H1 (cell line): ENCODE measurements around the gene USP38. TPM values are rescaled to one million over a fixed set of nuclear protein-coding genes. Genes with fewer than 3 reads are reported as not detected.

Source experiments
- CTCF ChIA-PET: fragments of 300-600 bp; sonication (Branson Sonifier 250); formaldehyde crosslinking; loops from one replicate; lab custom pipeline; 2021; ENCODE audit not compliant: partially characterized antibody; lab: Charles Lee
- POLR2A ChIA-PET: fragments of 300-600 bp; sonication (Branson Sonifier 250); formaldehyde crosslinking; loops from one replicate; lab custom pipeline; 2021; ENCODE audit warnings: inconsistent platforms; ENCODE audit not compliant: partially characterized antibody; lab: Charles Lee
- DNase-seq, 2 experiments: peaks; one replicate each; pipeline versions ENCODE4 v3.0.0 to v3.0.0-alpha.2; 2010 to 2022; ENCODE audit warnings: low spot score in 2 of 2, low read depth in 1 of 2, mixed read lengths in 1 of 2
- FAIRE-seq: peaks from 2 replicates; lab custom pipeline; 2011; peaks lifted over from hg19 to GRCh38; lab: Jason Lieb, UNC
- H2AFZ ChIP-seq: 2 replicates; pipeline ENCODE4 v1.8.1; 2012; ENCODE audit warnings: low read length, inconsistent platforms
- H2AK5ac ChIP-seq: 2 replicates; pipeline ENCODE4 v1.6.1; 2013; ENCODE audit warnings: low read depth, low read length
- H2BK120ac ChIP-seq: replicated peaks from 2 replicates; pipeline ENCODE3; 2013; ENCODE audit warnings: low read depth, low read length, inconsistent platforms
- H2BK12ac ChIP-seq: 2 replicates; pipeline ENCODE4 v1.6.1; 2013; ENCODE audit warnings: low read depth, low read length
- H2BK15ac ChIP-seq: 2 replicates; pipeline ENCODE4 v1.6.1; 2013; ENCODE audit warnings: low read length
- H2BK20ac ChIP-seq: 2 replicates; pipeline ENCODE4 v1.6.1; 2013; ENCODE audit warnings: low read length
- H2BK5ac ChIP-seq: 2 replicates; pipeline ENCODE4 v1.6.1; 2013; ENCODE audit warnings: low read depth, low read length
- H3K14ac ChIP-seq: 2 replicates; pipeline ENCODE4 v1.6.1; 2013; ENCODE audit warnings: inconsistent platforms; ENCODE audit not compliant: insufficient read length
- H3K18ac ChIP-seq: 2 replicates; pipeline ENCODE4 v1.6.1; 2013; ENCODE audit warnings: low read length; ENCODE audit errors: extremely low read depth
- H3K23ac ChIP-seq: 2 replicates; pipeline ENCODE4 v1.6.1; 2013; ENCODE audit warnings: inconsistent platforms; ENCODE audit not compliant: insufficient read length
- H3K23me2 ChIP-seq: 2 replicates; pipeline ENCODE4 v1.6.1; 2013; ENCODE audit warnings: low read depth, low read length
- H3K27ac ChIP-seq: 2 replicates; pipeline ENCODE4 v1.6.1; 2011; ENCODE audit warnings: low read depth, low read length, inconsistent platforms
- H3K27me3 ChIP-seq, 4 experiments: replicated peaks in 1 of 4; 1 replicate in 1 of 4; 2 replicates in 3 of 4; pipeline versions ENCODE4 v1.6.1 to v1.8.1; 2011 to 2013; ENCODE audit warnings: low read length in 3 of 4, mild to moderate bottlenecking in 3 of 4, inconsistent platforms in 2 of 4, mixed read lengths in 2 of 4, moderate library complexity in 1 of 4; ENCODE audit not compliant: control insufficient read depth in 3 of 4, insufficient read depth in 3 of 4; ENCODE audit errors: extremely low read depth in 1 of 4
- H3K36me3 ChIP-seq, 4 experiments: 2 replicates each; pipeline versions ENCODE4 v1.6.1 to v1.8.1; 2011 to 2013; ENCODE audit warnings: mild to moderate bottlenecking in 4 of 4, low read length in 3 of 4, moderate library complexity in 2 of 4, control low read depth in 1 of 4, inconsistent platforms in 1 of 4; ENCODE audit not compliant: insufficient read depth in 4 of 4, control insufficient read depth in 2 of 4
- H3K4ac ChIP-seq: replicated peaks from 2 replicates; pipeline ENCODE3; 2013; ENCODE audit warnings: low read length, low read depth, mixed read lengths, inconsistent platforms; ENCODE audit not compliant: insufficient read length
- H3K4me1 ChIP-seq, 4 experiments: replicated peaks in 1 of 4; 1 replicate in 1 of 4; 2 replicates in 3 of 4; pipeline versions ENCODE4 v1.6.1 to v1.8.1; 2011 to 2013; ENCODE audit warnings: low read length in 3 of 4, inconsistent platforms in 2 of 4, mixed read lengths in 1 of 4; ENCODE audit not compliant: insufficient read depth in 4 of 4, control insufficient read depth in 3 of 4
- H3K4me2 ChIP-seq, 2 experiments: 2 replicates each; pipeline versions ENCODE4 v1.6.1 to v1.8.1; 2011 to 2013; ENCODE audit warnings: low read depth in 2 of 2, low read length in 2 of 2, control low read depth in 1 of 2, inconsistent platforms in 1 of 2, mild to moderate bottlenecking in 1 of 2; ENCODE audit not compliant: insufficient read depth in 1 of 2
- H3K4me3 ChIP-seq, 4 experiments: fragments of 200-600, 300-600 bp in 1 of 4; sonication (generic), shearing (Covaris generic), sonication (Bioruptor Twin) in 1 of 4; 2 replicates each; pipeline versions ENCODE4 v1.5.1 to v1.8.1; 2011 to 2016; ENCODE audit warnings: low read length in 4 of 4, low read depth in 3 of 4, control low read depth in 2 of 4, inconsistent platforms in 2 of 4, mild to moderate bottlenecking in 2 of 4, mixed read lengths in 1 of 4, moderate library complexity in 1 of 4; ENCODE audit not compliant: insufficient read depth in 2 of 4; ENCODE audit errors: extremely low read depth in 1 of 4
- H3K56ac ChIP-seq: replicated peaks from 2 replicates; pipeline ENCODE3; 2013; ENCODE audit warnings: low read depth, mild to moderate bottlenecking, mixed read lengths, low read length, inconsistent platforms; ENCODE audit not compliant: insufficient read length
- H3K79me1 ChIP-seq: 2 replicates; pipeline ENCODE4 v1.6.1; 2013; ENCODE audit warnings: low read depth, low read length, control low read depth
- H3K79me2 ChIP-seq, 2 experiments: 2 replicates each; pipeline versions ENCODE4 v1.6.1 to v1.8.1; 2012 to 2013; ENCODE audit warnings: low read length in 2 of 2, mild to moderate bottlenecking in 2 of 2, inconsistent platforms in 1 of 2; ENCODE audit not compliant: insufficient read depth in 2 of 2, control insufficient read depth in 1 of 2
- H3K9ac ChIP-seq, 4 experiments: replicated peaks in 1 of 4; 1 replicate in 1 of 4; 2 replicates in 3 of 4; pipeline versions ENCODE4 v1.6.1 to v1.8.1; 2011 to 2013; ENCODE audit warnings: low read depth in 3 of 4, low read length in 3 of 4, control low read depth in 2 of 4, mild to moderate bottlenecking in 2 of 4, moderate library complexity in 2 of 4, inconsistent platforms in 1 of 4; ENCODE audit errors: extremely low read depth in 1 of 4
- H3K9me3 ChIP-seq, 2 experiments: 2 replicates each; pipeline versions ENCODE4 v1.6.1 to v1.8.1; 2012 to 2013; ENCODE audit warnings: mild to moderate bottlenecking in 2 of 2, moderate library complexity in 2 of 2, control low read depth in 1 of 2, inconsistent platforms in 1 of 2, low read depth in 1 of 2, low read length in 1 of 2, mixed read lengths in 1 of 2; ENCODE audit not compliant: insufficient read depth in 2 of 2
- H4K20me1 ChIP-seq, 2 experiments: replicated peaks in 1 of 2; 2 replicates each; pipeline versions ENCODE3 to v1.8.1; 2011 to 2013; ENCODE audit warnings: inconsistent platforms in 2 of 2, low read length in 2 of 2, mild to moderate bottlenecking in 1 of 2; ENCODE audit not compliant: insufficient read depth in 2 of 2, control insufficient read depth in 1 of 2
- H4K5ac ChIP-seq: 2 replicates; pipeline ENCODE4 v1.6.1; 2013; ENCODE audit warnings: low read length, low read depth, mixed read lengths, inconsistent platforms; ENCODE audit not compliant: insufficient read length
- H4K8ac ChIP-seq: 2 replicates; pipeline ENCODE4 v1.8.0; 2013; ENCODE audit warnings: mild to moderate bottlenecking, moderate library complexity, low read length, inconsistent platforms; ENCODE audit not compliant: insufficient read depth; ENCODE audit errors: extremely low read depth
- H4K91ac ChIP-seq: replicated peaks from 2 replicates; pipeline ENCODE3; 2013; ENCODE audit warnings: low read length, mixed read lengths, inconsistent platforms; ENCODE audit not compliant: insufficient read length
- CTCF ChIP-seq, 3 experiments: IDR thresholded peaks; 1 replicate in 2 of 3; 2 replicates in 1 of 3; pipeline versions ENCODE4 v1.5.1 to v1.6.1; 2011; ENCODE audit warnings: low read length in 3 of 3, mild to moderate bottlenecking in 3 of 3, inconsistent platforms in 2 of 3, low read depth in 1 of 3, moderate library complexity in 1 of 3; ENCODE audit not compliant: insufficient read depth in 1 of 3; ENCODE audit errors: control extremely low read depth in 1 of 3
- POLR2AphosphoS5 ChIP-seq: IDR thresholded peaks from 2 replicates; pipeline ENCODE4 v1.6.1; 2011; ENCODE audit warnings: low read depth, low read length
- USF2 ChIP-seq: IDR thresholded peaks from 2 replicates; pipeline ENCODE4 v1.6.1; 2011; ENCODE audit warnings: low read length, improper control_type of control experiment
- WGBS, 2 experiments: shearing (Covaris generic) in 1 of 2; methylation state at CpG; one replicate each; pipeline versions ENCODE4 v1.1.6 to v1.1.7; 2013 to 2015; ENCODE audit warnings: low lambda C conversion rate in 2 of 2, mixed read lengths in 2 of 2, inconsistent platforms in 1 of 2, low coverage in 1 of 2, missing lambda C conversion rate in 1 of 2; ENCODE audit not compliant: insufficient replicate concordance in 2 of 2, insufficient coverage in 1 of 2, insufficient read length in 1 of 2; ENCODE audit errors: extremely low coverage in 1 of 2, missing lambda C conversion rate in 1 of 2; 5-methylcytosine and 5-hydroxymethylcytosine counted together
- polyA plus RNA-seq, 7 experiments: library from polyadenylated mRNA; depleted of rRNA in 3 of 7; stranded (reverse) in 5 of 7; unstranded in 2 of 7; fragments of >200 nt in 5 of 7; fragments of 200-250 nt in 2 of 7; gene quantifications; 1 replicate in 5 of 7; 2 replicates in 1 of 7; 4 replicates in 1 of 7; pipeline versions ENCODE4 v1.2.1 to v1.2.3, GENCODE V29; 2011 to 2013; ENCODE audit warnings: missing spikeins in 2 of 7, mixed read lengths in 2 of 7
- total RNA-seq: library from RNA; stranded (reverse); fragmentation: NEBNext Ultra II Directional; extraction: Animal tissue kit (Norgen Biotek cat#: 25700); gene quantifications from 2 replicates; pipeline ENCODE4 v1.2.1, GENCODE V29; 2021
- TF ChIP-seq, protein P1 (sequence below): IDR thresholded peaks from 2 replicates; pipeline ENCODE4 v1.6.1; 2012; ENCODE audit warnings: inconsistent platforms

The USP38 gene
- total and polyA plus RNA-seq, 2 of the 8 experiments (the other 6 are each of a cell fraction or from before 2014, with no cell fraction given): 3.2 to 10.5 TPM

DNA sequence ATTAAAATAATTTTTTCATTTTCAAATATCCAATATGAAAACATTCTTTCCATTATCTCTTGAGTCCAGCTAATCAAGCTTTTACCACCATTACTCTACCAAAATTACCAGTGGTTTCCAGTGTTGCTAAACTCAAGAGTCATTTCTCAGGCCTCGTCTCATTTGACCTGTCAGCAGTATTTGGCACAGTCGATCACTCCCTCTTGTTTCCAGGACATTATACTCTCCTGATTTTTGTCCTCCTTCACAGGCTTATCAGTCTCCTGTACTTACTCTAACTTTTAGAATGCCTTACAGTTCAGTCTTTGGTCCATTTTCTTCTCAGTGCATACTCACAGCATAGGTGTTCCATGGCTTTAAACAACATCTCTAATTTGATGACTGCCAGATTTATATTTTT, 11.6 kb downstream of the USP38 start:
- ChIA-PET POLR2A (no interaction called here), CTCF (no interaction called here)
- Histone ChIP-seq H3K36me3 (peaks cover 16 to 53% (median 31%) of the 10 kb centered on the region in 4 experiments), H3K23ac (no peak overlapping the region), H4K91ac (no peak overlapping the region), H2BK5ac (no peak overlapping the region), H3K4me2 (no peak overlapping the region), H3K4me3 (no peak overlapping the region), H4K8ac (no peak overlapping the region), H2BK20ac (no peak overlapping the region), H3K4ac (no peak overlapping the region), H4K5ac (no peak overlapping the region), H3K23me2 (no peaks in the 10 kb centered on the region), H2AK5ac (no peak overlapping the region), H3K27me3 (no peaks in the 10 kb centered on the region), H2BK120ac (no peak overlapping the region), H3K14ac (no peak overlapping the region), H2BK15ac (no peak overlapping the region), H3K56ac (no peak overlapping the region), H3K18ac (no peak overlapping the region), H3K9me3 (no peaks in the 10 kb centered on the region), H4K20me1 (peaks cover 0 to 3% of the 10 kb centered on the region in 2 experiments), H3K9ac (no peak overlapping the region), H2AFZ (no peak overlapping the region), H2BK12ac (no peak overlapping the region), H3K79me2 (peaks cover 0 to 5% of the 10 kb centered on the region in 2 experiments; a peak in 2 of 4 replicates), H3K27ac (no peak overlapping the region), H3K79me1 (no peaks in the 10 kb centered on the region), H3K4me1 (no peaks in the 10 kb centered on the region)
- DNase-seq (no peak), FAIRE-seq (no peak)
- TF ChIP-seq, protein P1, sequence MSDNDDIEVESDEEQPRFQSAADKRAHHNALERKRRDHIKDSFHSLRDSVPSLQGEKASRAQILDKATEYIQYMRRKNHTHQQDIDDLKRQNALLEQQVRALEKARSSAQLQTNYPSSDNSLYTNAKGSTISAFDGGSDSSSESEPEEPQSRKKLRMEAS: no peak
- TF ChIP-seq CTCF (IDR thresholded peaks at IDR 0.05; ENCODE audit: control extremely low read depth in 1 of 3, insufficient read depth in 1 of 3, low read depth in 1 of 3, low read length in 3 of 3) (no peak), USF2 (no peak), POLR2AphosphoS5 (no peak)
- WGBS, 2 experiments: 97% methylated on average over 2 of the region's 2 CpGs; no CpG with 5 or more reads in 1 of the 2 experiments
